Measurements from ENCODE around the gene CHMP3. TPM values are rescaled to one million over a fixed set of nuclear protein-coding genes. Genes with fewer than 3 reads are reported as not detected.

The CHMP3 gene
- 120 to 135 TPM (median 128 TPM) in 5 replicates for total RNA-seq (2022; extraction: Qiagen RNA extraction)

GRCh38 chr2:86562922-86563649, at the start of gene CHMP3:
CHMP3 (minus strand) TSS chr2:86563443; CDS start chr2:86563348, 95 bp downstream.

Other genes with a start within 250 kb of the CHMP3 start
- 0.88 to 1.3 TPM (median 1.2 TPM) in 5 replicates for gene REEP1, start 225.8 kb downstream of the CHMP3 start, total RNA-seq (2022; extraction: Qiagen RNA extraction)
- 19.9 to 27.4 TPM (median 25.0 TPM) in 5 replicates for gene KDM3A, start 122.1 kb downstream of the CHMP3 start, total RNA-seq (2022; extraction: Qiagen RNA extraction)
- 56.1 to 66.4 TPM (median 60.4 TPM) in 5 replicates for gene RNF103, start 60.4 kb upstream of the CHMP3 start, total RNA-seq (2022; extraction: Qiagen RNA extraction)
- gene RMND5A, start 156.8 kb upstream of the CHMP3 start, total RNA-seq (2022; extraction: Qiagen RNA extraction): 22.6 to 28.2 TPM (median 24.9 TPM) in 5 replicates
- 0.30 to 0.60 TPM (median 0.40 TPM) in 5 replicates for gene CD8A, start 227.5 kb upstream of the CHMP3 start, total RNA-seq (2022; extraction: Qiagen RNA extraction)

Measured in A549 treated with Mapracorat at 1 μM for 4 hours (cell line).